Hepatocyte (in vitro differentiated cells): Measurements from ENCODE around the gene SLC44A1. TPM values are rescaled to one million over a fixed set of nuclear protein-coding genes. Genes with fewer than 3 reads are reported as not detected.
"Not testable (repeated sequence)": the region's sequence is repeated elsewhere in the genome, so short reads cannot be mapped to it uniquely, and the experiment has no call there.

Experiments used
- DNase-seq: peaks from one replicate; pipeline ENCODE4 v3.0.0-alpha.2; 2016; ENCODE audit warnings: low spot score
- H2AFZ ChIP-seq: fragments of 200-600 bp; sonication (generic); 2 replicates; pipeline ENCODE4 v1.6.0; 2016; ENCODE audit warnings: antibody characterized with exemption, mild to moderate bottlenecking
- H3K27ac ChIP-seq: fragments of 200-600 bp; sonication (generic); 2 replicates; pipeline ENCODE4 v1.5.1; 2016; ENCODE audit warnings: mild to moderate bottlenecking
- H3K27me3 ChIP-seq: fragments of 200-600 bp; sonication (generic); 2 replicates; pipeline ENCODE4 v1.6.1; 2016
- H3K36me3 ChIP-seq: fragments of 200-600 bp; sonication (generic); replicated peaks from 2 replicates; pipeline ENCODE4 v1.5.1; 2016; ENCODE audit warnings: low read depth; ENCODE audit not compliant: insufficient read depth
- H3K4me1 ChIP-seq: fragments of 200-600 bp; sonication (generic); 2 replicates; pipeline ENCODE4 v1.5.1; 2016; ENCODE audit warnings: mild to moderate bottlenecking, moderate library complexity; ENCODE audit not compliant: insufficient read depth
- H3K4me2 ChIP-seq: fragments of 200-600 bp; sonication (generic); 2 replicates; pipeline ENCODE4 v1.6.0; 2016
- H3K4me3 ChIP-seq: fragments of 200-600 bp; sonication (generic); 2 replicates; pipeline ENCODE4 v1.5.1; 2016; ENCODE audit warnings: mild to moderate bottlenecking
- H3K79me2 ChIP-seq: fragments of 200-600 bp; sonication (generic); 2 replicates; pipeline ENCODE4 v1.6.0; 2017; ENCODE audit warnings: mild to moderate bottlenecking
- H3K9me2 ChIP-seq: fragments of 200-600 bp; sonication (generic); replicated peaks from 2 replicates; pipeline ENCODE4 v1.6.0; 2017; ENCODE audit warnings: mild to moderate bottlenecking; ENCODE audit not compliant: insufficient read depth
- H3K9me3 ChIP-seq: fragments of 200-600 bp; sonication (generic); 2 replicates; pipeline ENCODE4 v1.5.1; 2016; ENCODE audit warnings: low read depth, mild to moderate bottlenecking
- H4K20me1 ChIP-seq: fragments of 200-600 bp; sonication (generic); 2 replicates; pipeline ENCODE4 v1.6.0; 2016; ENCODE audit warnings: mild to moderate bottlenecking; ENCODE audit not compliant: insufficient read depth, poor library complexity, severe bottlenecking
- EZH2 ChIP-seq: fragments of 200-600 bp; sonication (generic); IDR thresholded peaks from 2 replicates; pipeline ENCODE4 v1.6.1; 2016; ENCODE audit warnings: antibody characterized with exemption, mild to moderate bottlenecking, borderline replicate concordance
- EZH2phosphoT487 ChIP-seq: fragments of 200-600 bp; sonication (generic); IDR thresholded peaks from one replicate; pipeline ENCODE4 v1.6.1; 2018; ENCODE audit warnings: antibody characterized with exemption, mild to moderate bottlenecking, low read depth, moderate library complexity; ENCODE audit not compliant: unreplicated experiment, severe bottlenecking
- WGBS: methylation state at CpG from one replicate; pipeline ENCODE4 v1.1.6; 2016; ENCODE audit warnings: low lambda C conversion rate; ENCODE audit errors: missing lambda C conversion rate; 5-methylcytosine and 5-hydroxymethylcytosine counted together
- polyA plus RNA-seq: library from polyadenylated mRNA; unstranded; fragments of >200 nt; fragmentation: Nextera tagmentation; extraction: Ambion mirVana; gene quantifications from 2 replicates; pipeline ENCODE4 v1.2.1, GENCODE V29; 2016
- total RNA-seq: library from RNA; depleted of rRNA; stranded (reverse); fragments of >200 nt; gene quantifications from 2 replicates; pipeline ENCODE4 v1.2.3, GENCODE V29; 2014
- TF ChIP-seq, protein P1 (sequence below): fragments of 200-600 bp; sonication (generic); IDR thresholded peaks from 2 replicates; pipeline ENCODE4 v1.5.1; 2016; ENCODE audit warnings: antibody characterized with exemption, mild to moderate bottlenecking; ENCODE audit not compliant: poor library complexity

Gene SLC44A1
- total and polyA plus RNA-seq, 2 experiments from 2014 or later = 31.3 to 64.9 TPM

DNA sequence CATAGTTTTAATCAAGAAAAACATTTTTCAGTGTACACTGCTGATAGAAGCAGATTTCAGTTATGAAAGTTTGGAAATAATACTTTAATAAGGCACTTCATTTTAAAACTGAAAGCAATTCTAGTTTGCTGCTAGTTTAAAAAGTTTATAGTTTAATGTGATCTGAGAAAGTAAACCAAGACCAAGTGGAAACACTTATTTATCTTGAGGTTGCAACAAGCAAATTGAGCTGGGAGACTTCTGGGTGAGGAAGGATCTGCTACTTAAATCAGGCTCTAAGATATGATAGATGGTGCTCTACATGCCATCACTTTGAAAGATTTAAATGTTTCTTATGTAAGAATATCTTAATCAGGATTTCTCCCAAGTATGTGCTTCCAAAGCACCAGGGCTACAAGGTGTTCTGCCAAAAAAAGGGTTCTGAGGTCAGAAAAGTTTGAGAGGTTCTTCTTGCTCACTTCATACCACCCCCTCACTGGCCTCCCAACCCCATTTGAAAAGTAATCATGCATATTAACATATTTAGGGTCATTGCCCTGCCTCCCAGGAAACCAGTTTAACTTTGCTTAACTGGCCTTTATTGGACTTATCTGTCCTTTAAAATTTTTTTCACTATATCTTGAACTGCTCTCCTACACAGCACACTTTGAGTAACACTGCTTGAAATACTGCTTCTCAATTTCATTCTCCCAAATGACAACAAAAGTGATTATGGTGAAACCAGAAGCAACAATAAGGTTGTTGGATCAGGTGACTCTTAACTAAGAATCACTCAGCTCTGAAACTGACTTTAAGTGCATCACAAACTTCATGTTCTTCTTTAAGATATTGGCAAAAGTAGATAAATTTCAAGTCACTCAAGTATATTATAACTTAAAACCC is 15.5 kb downstream of the SLC44A1 start:
- no peak overlapping the region for H3K4me3 ChIP-seq
- TF ChIP-seq, protein P1, sequence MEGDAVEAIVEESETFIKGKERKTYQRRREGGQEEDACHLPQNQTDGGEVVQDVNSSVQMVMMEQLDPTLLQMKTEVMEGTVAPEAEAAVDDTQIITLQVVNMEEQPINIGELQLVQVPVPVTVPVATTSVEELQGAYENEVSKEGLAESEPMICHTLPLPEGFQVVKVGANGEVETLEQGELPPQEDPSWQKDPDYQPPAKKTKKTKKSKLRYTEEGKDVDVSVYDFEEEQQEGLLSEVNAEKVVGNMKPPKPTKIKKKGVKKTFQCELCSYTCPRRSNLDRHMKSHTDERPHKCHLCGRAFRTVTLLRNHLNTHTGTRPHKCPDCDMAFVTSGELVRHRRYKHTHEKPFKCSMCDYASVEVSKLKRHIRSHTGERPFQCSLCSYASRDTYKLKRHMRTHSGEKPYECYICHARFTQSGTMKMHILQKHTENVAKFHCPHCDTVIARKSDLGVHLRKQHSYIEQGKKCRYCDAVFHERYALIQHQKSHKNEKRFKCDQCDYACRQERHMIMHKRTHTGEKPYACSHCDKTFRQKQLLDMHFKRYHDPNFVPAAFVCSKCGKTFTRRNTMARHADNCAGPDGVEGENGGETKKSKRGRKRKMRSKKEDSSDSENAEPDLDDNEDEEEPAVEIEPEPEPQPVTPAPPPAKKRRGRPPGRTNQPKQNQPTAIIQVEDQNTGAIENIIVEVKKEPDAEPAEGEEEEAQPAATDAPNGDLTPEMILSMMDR = no peak
- TF ChIP-seq EZH2phosphoT487 (no peak), EZH2 (no peak)
- no peak overlapping the region for H2AFZ ChIP-seq
- H3K9me2 ChIP-seq = no peaks in the 10 kb centered on the region
- peaks cover 90% of the 10 kb centered on the region for H3K79me2 ChIP-seq
- no peaks in the 10 kb centered on the region for H3K36me3 ChIP-seq
- peak overlapping the region; percentile 21 for H3K4me2 ChIP-seq
- no peaks in the 10 kb centered on the region for H3K9me3 ChIP-seq
- peak overlapping the region; percentile 24 for H3K27ac ChIP-seq
- no peaks in the 10 kb centered on the region for H4K20me1 ChIP-seq
- peaks cover 19% of the 10 kb centered on the region for H3K4me1 ChIP-seq
- no peak for DNase-seq
- H3K27me3 ChIP-seq = no peaks in the 10 kb centered on the region

GRCh38 chr9:105262497-105262896 is 18.0 kb downstream of the SLC44A1 start:
- TF ChIP-seq EZH2phosphoT487 (no peak), EZH2 (no peak)
- TF ChIP-seq, protein P1 = no peak
- H3K4me1 ChIP-seq = peaks cover 19% of the 10 kb centered on the region
- no peaks in the 10 kb centered on the region for H4K20me1 ChIP-seq
- H3K27ac ChIP-seq = no peak overlapping the region
- WGBS = 95% methylated on average over 2 of the region's 2 CpGs
- no peaks in the 10 kb centered on the region for H3K9me3 ChIP-seq
- no peaks in the 10 kb centered on the region for H3K27me3 ChIP-seq
- H2AFZ ChIP-seq = no peak overlapping the region
- H3K4me2 ChIP-seq = no peak overlapping the region
- peaks cover 90% of the 10 kb centered on the region for H3K79me2 ChIP-seq
- DNase-seq = no peak
- no peaks in the 10 kb centered on the region for H3K9me2 ChIP-seq
- H3K36me3 ChIP-seq = no peaks in the 10 kb centered on the region
- no peak overlapping the region for H3K4me3 ChIP-seq

DNA sequence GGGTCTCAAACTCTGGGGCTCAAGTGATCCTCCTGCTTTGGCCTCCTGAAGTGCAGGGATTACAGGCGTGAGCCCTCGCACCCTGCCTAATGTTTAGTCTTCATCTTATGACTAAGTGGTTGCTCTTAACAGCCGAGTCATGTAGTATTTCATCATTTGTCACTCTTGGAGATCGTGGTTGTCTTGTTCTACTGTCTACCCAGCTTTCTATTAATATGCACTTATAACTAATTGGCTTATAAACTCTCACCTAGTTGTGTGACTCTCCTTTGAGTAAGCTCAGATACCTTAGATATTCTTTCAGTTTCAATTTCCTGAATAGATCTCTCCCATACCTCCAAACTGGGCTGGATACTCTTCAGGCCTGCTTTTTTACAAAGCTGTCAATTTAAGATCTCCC is 19.9 kb downstream of the SLC44A1 start:
- TF ChIP-seq EZH2 (no peak), EZH2phosphoT487 (no peak)
- TF ChIP-seq, protein P1 = no peak
- Histone ChIP-seq H3K4me3 (no peak overlapping the region), H3K9me3 (no peaks in the 10 kb centered on the region), H3K27me3 (no peaks in the 10 kb centered on the region), H3K9me2 (no peaks in the 10 kb centered on the region), H3K4me2 (no peak overlapping the region), H3K4me1 (peaks cover 14% of the 10 kb centered on the region), H3K79me2 (peaks cover 90% of the 10 kb centered on the region), H2AFZ (no peak overlapping the region), H3K36me3 (no peaks in the 10 kb centered on the region), H3K27ac (no peak overlapping the region), H4K20me1 (no peaks in the 10 kb centered on the region)
- DNase-seq = no peak
- 89% methylated on average over 4 of the region's 4 CpGs for WGBS

- not testable (repeated sequence) for H3K9me3 ChIP-seq, H2AFZ ChIP-seq, H3K27ac ChIP-seq, H3K36me3 ChIP-seq, H3K4me1 ChIP-seq, DNase-seq, H3K27me3 ChIP-seq, H3K9me2 ChIP-seq, H4K20me1 ChIP-seq, H3K4me3 ChIP-seq, H3K4me2 ChIP-seq
- peaks cover 97% of the 10 kb centered on the region for H3K79me2 ChIP-seq
- WGBS = 95% methylated on average over 10 of the region's 10 CpGs
These were observed 23.8 kb downstream of the SLC44A1 start for GRCh38 chr9:105268254-105268653.
